NCI-H1694 (cell line): ENCODE measurements around the gene PNMA8A.
A peak's percentile ranks its signal among the peaks of the same experiment; 100 is the strongest.
"Not testable (repeated sequence)": the region's sequence is repeated elsewhere in the genome, so short reads cannot be mapped to it uniquely, and the experiment has no call there.

ENCODE experiments used
- DNase-seq: peaks from one replicate; lab custom pipeline; 2025; lab: John Stamatoyannopoulos, UW

PNMA8A gene

DNA sequence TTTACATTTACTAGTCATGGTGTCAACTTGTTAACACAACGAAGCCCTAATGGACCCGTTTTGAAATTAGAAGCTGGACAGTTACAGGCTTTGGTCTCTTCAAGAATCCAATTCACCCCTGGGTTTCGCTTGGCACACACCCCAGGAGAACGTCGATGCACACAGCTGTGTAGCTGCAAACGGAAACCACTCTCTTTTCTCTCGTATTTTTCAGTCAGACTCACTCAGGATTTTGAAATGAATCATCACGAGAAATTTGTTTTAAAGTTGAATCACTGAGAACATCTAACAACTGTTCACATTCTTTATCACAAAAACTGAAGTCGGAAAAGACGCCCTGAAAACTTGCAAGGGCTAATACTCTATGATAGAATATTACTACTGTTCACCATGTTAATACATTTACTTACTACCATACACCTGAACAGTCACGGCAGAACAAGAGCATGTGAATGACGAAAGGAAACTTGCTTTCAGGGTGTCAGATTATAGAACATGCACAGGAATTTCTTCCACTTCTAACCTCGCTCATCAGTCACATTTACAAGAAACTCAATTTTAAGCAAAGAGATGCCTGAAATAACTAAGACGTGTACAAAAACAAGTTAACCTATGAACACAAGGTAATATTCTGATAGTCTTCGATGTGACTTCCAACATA, 4.7 kb downstream of the PNMA8A start:
- DNase-seq = no peak

DNA sequence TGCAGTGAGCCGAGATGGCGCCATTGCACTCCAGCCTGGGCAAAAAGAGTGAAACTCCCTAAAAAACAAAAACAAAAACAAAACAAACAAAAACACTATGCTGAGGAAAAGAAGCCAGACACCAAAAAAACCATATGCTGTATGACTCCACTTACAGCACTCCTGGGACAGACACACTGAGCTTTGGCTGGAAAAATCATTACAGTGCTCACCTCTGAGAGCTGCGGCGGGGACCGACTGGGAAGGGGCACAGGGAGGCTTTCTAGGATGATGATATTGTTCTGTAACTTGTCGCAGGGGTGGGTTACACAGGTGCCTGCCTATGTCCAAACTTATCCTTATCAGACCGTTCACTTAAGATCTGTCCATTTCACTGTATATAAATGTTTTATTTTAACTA, 7.8 kb downstream of the PNMA8A start:
- no peak for DNase-seq

DNA sequence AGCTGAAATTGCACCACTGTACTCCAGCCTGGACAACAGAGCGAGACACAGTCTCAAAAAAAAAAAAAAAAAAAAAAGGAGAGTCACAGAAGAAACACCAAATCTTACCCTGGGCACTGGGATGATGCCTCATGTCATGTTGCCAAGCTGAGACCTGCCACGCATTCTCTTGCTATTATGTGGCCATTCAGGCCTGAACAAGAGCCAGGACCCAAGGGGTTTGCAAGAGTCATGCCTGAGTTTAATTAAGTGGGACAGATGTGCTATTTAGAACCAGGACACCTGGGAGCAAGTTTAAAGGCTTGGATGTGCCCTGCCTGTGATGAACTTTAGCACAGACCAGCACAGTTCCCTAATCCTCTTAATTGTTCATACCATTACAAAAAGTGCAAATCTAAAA, 9.8 kb downstream of the PNMA8A start:
- DNase-seq = peak; percentile 16

DNA sequence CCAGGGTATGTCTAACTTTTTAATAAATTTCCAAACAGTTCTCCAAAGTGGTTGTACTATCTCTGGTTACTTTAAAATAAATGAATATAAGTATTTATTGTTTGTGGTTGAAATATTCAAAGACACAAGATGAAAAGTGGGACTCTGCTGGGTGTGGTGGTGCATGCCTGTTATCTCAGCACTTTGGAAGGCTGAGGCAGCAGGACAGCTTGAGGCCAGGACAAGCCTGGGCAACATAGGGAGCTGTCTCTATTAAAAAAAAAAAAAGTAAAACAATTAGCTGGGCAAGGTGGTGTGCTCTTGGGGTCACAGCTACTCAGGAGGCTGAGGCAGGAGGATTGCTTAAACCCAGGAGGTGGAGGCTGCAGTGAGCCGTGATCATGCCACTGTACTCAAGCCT, 10.4 kb downstream of the PNMA8A start:
- DNase-seq = no peak

DNA sequence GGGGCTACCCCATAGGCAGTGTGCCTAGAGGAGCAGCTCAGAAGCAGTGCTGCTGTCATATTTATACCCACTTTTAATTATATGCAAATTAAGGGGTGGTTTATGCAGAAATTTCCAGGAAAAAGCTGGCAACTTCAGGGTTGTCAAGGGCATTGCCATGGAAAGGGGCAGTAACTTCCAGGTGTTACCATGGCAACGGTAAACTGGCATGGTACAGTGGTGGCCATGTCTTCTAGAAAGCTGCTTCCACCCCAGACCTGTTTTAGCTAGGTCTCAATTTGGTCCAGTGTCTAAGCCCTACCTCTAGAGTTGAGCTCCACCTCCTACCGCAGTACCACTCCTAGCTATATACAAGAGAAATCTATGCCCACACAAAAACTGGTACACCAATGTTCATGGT, 11.3 kb downstream of the PNMA8A start:
- no peak for DNase-seq

DNA sequence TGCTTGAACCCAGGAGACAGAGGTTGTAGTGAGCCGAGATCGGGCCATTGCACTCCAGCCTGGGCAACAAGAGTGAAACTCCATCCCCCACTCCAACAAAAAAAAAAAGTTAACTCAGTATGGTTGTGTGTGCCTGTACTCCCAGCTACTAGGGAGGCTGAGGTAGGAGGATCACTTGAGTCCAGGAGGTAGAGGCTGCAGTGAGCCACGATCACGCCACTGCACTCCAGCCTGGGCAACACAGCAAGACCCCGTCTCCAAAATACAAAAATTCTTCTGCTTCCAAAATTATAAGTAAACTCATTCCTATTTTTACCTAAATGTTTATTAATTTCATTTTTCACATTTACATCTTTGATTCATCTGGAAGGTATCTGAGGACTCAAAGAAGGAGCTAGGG, 14.4 kb downstream of the PNMA8A start:
- DNase-seq = no peak

DNA sequence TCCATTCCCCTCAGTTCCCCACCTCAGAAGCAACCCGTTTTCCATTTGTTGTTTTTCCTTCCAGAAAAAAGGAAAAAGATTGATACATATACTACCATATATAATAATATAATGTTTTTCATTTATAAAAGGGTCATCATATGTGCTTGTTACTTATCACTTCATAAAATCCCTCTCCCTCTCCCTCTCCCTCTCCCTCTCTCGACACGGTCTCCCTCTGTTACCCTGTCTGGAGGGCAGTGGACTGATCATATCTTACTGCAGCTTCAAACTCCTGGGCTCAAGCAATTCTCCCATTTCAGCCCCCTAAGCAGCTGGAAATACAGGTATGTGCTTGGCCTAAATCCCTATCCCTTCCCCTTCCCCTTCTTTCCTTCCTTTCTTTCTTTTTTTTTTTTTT, 17.1 kb downstream of the PNMA8A start:
- DNase-seq = no peak

DNA sequence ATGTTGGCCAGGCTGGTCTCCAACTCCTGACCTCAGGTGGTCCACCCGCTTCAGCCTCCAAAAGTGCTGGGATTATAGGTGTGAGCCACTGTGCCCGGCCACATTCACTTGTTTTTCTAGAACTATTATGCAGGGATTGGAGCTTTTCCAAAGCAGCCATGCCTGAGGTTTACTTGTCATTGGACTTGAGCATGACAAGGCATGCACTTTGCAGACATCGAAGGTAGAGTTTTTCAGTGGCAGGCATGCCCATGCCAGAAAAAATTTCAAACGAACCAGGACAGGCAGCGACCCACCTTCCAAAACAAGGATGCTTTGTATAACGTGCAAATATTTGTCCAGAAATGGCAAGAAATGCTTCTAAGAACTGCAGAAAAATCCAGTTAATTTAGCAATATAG, 17.7 kb downstream of the PNMA8A start:
- peak; percentile 15 for DNase-seq

DNA sequence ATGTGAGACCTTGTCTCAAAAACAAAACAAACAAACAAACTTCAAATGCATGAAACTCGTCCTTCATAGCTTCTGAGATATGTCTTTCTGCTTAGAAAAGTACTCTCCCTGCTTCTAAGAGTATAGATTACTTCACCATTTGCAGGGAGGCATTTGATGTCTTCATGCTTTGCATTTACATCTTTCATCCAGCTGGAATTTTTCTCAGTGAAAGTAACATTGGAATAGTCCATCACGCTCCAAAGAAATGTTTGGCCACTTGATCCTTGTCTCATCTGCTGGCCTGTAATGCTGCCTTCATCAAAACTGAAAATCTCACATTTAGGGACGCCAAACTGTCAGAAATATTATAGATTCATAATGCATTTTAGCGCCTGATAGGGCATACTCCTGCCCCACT, 19.2 kb downstream of the PNMA8A start:
- no peak for DNase-seq

DNA sequence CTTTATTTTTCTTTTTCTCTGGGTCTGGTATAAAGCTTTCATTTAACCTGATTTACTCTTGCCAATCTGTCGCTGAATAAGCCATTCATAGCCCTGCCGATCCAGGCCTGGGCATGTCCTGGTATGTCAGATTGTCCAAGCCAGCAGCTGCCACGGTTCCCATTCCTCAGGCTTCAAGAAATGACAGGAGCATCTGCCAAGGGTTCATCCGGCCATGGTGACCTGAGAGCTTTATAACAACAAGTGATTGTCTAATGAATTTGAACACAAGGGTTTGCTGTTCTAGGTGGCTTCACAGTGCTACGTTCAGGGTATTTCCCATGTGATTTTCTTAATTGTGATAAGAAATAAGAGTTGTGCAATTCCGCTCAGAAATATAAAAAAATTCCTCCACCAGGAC, 20.0 kb downstream of the PNMA8A start:
- DNase-seq = peak; percentile 82

DNA sequence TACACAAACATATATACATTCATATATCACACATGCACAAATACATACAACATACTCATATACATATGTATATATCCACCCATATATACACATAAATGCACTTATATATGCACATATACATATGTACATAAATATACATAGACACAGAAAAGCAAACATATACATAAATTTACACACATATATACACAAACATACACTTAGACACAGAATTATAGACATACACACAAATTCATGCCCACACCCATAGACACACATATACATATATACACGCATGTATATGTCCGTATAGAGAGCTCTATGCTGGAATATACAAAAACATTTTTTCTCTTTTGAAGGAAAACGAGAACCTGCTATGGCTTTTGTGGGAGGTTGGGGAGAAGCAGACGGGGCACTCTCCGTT, 20.6 kb downstream of the PNMA8A start:
- no peak for DNase-seq

DNA sequence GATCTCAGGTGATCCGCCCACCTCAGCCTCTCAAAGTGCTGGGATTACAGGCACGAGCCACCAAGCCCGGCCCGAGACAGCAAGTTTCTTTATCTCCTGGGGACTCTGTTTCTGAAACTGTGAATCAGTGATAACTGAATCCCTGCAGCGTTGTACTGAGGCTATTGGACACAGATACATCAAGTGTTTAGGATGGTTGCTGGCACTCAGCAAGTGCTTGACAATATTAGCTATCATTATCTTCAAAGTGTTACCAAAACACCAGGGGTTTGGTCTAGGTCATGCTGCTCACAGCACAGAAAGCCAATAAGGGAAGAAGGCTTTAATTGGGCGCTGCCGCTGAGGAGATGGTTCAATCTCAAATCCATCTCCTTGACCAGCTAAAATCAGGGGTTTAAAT, 22.1 kb downstream of the PNMA8A start:
- no peak for DNase-seq

DNA sequence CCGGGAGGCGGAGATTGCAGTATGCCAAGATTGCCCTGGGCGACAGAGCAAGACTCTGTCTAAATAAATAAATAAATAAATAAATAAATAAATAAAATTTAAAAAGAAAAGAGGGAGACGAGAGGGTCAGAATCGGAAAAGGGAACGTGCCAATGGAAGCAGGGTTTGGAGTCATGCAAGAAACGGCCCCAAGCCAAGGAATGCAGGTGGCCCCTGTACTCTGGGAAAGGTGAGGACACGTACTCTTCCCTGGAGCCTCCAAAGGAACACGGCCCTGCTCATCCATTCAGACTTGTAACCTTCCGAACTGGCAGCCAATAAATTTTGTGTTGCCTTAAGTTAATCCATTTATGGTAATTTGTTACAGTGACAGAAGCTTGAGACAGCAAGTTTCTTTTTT, 22.8 kb downstream of the PNMA8A start:
- no peak for DNase-seq

DNA sequence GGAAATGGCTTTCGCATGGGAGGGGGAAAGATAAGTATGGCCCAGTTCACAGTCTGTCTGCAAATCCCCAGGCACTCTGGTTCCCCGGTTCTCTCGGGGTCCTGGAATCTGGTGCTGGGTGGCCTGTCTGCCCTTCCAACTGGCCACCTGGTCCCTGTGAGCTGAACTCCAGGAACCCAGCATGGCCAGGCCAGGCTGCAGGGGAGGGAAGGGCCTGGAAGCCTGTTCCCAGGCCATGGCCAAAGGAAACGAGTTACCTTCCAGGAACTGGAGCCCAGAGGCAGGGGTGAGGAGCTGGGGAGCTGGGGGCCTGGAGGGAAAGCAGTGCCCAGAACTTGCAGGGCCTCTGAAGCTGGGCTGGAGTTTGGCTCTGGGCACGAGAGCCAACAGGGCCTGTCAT, 23.5 kb downstream of the PNMA8A start:
- DNase-seq = no peak

DNA sequence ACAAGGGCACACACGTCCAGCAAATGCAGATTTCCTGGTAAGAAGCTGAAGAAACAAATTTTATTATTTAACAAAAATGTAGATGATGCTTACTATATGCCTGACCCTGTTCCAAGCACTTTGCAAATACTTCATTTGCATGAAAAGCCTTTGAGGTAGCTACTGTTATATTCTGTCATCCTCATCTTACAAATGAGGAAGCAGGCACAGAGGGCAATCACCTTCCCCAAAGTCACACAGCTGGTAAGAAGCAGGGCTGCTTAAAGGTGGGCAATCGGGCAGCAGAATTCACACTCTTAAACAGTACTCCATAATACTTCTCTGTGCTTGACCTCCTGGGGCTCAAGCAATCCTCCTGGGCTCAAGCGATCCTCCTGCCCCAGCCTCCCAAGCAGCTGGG, 24.4 kb downstream of the PNMA8A start:
- no peak for DNase-seq

DNA sequence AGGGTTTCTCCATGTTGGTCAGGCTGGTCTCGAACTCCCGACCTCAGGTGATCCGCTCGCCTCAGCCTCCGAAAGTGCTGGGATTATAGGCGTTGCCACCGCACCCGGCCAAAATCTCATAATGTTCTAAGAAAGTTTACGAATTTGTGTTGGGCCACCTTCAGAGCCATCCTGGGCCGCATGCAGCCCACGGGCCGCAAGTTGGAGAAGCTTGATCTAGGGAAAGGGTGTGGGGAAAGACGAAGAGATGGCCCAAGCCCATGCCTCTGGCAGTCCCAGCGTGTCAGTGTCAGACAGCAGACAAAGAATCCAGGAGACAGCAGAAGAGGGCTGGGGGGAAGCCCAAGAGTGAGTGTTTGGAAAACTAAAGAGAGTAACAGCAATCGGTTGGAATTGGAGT, 25.3 kb downstream of the PNMA8A start:
- no peak for DNase-seq

DNA sequence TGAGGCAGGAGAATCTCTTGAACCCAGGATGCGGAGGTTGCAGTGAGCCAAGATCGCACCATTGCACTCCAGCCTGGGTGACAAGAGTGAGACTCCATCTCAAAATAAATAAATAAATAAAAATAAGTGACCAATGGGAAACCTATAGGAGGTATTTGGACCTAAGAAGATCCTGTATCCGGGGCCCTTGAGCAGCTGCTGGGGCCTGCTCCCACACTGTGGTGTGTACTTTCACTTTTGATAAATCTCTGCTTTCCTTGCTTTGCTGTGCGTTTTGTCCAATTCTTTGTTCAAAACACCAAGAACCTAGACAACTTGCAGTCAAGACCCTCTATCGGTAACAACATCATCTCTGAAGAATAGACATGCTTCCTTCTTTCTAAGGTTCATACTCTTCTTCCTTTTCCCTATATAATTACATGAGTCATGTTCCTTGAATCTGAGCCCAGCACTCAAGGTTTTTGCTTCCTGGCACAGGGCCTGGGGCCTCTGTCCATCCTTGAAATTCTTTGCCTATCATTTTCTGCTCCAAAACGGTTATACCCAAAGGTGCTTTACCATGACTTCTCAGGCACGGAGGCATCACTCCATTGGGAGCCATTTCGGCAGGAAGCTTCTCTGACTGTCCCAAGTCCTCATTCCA, 28.4 kb downstream of the PNMA8A start:
- no peak for DNase-seq

DNA sequence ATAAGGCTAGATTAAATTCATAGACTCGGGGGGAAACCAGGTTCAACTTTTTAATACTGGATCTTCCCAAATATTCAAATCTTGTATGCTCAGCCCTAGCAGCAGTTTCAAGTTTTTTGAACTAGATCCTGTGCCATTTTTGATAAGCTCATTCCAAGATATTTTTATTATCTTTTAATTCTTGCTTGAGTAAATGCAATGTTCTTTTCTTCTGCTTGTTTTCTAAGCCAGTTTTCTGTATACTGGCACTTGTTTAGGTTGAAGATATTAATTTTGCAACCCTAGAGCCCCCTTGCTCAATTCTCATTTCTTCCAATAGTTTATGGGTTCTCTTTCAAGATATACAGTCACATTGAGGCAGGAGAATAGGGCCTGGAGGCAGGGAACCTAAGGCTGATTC, 29.5 kb downstream of the PNMA8A start:
- DNase-seq = no peak

DNA sequence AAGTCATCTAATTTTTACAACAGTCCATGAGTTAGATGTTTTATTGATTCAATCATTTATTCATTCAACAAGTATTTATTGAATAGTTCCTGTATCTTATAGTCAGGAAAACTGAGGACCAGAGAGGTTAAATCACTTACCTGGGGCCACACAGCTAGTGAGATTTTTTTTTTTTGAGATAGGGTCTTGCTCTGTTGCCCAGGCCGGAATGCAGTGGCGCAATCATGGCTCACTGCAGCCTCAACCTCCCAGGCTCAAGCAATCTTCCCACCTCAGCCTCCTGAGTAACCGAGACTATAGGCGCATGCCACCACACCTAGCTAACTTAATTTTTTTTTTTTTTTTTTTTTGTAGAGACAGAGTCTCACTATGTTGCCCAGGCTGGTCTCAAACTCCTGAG, 35.7 kb downstream of the PNMA8A start:
- DNase-seq = not testable (repeated sequence)

DNA sequence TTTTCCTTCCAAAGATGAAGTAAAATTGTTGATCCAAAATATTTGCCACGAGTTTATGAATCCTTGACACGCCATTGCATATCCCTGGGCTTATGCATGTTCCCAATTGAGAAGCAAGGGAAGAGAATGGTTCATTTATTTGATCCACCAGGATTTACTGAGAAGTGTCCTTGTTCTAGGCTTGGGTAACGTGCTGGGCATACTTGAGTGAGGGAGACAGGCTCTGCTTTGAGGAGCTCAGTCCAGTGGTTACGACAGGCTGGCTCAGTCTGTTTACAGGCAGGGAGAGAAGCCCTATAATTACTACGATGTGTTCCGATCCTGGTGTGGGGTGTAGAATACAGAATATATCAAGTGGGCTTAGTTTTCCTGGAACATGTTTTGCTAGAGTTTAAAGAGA, 36.4 kb downstream of the PNMA8A start:
- DNase-seq = no peak

DNA sequence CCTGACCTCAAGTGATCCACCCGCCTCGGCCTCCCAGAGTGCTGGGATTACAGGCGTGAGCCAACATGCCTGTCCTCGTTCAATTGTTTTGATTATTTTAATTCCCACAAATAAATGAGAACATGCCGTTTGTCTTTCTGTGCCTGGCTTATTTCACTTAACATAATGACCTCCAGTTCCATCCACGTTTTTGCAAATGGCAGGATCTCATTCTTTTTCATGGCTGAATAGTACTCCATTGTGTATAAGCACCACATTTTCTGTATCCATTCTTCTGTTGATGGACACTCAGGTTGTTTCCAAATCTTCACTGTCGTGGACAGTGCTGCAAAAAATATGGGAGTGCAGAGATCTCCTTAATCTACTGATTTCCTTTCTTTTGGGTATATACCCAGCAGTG, 37.9 kb downstream of the PNMA8A start:
- not testable (repeated sequence) for DNase-seq

DNA sequence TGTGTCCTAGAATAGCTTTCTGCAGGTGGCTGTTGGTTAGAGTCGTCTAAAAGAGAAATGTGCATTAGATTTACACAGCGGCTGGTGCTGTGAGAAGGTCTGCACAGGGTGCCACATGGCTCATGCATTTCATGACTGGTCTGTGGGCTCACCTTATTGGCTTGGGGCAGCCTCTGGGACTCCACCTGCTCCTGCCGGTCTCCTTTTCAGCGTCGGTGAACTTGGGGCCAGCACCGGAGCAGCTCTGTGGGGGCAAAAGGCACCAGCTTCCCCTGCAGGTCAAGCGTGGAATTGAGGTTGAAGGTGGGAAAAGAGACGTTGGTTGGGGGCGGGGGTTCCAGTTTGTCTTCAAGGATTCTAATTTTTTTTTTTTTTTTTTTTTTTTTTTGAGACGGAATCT, 39.5 kb downstream of the PNMA8A start:
- DNase-seq = no peak

DNA sequence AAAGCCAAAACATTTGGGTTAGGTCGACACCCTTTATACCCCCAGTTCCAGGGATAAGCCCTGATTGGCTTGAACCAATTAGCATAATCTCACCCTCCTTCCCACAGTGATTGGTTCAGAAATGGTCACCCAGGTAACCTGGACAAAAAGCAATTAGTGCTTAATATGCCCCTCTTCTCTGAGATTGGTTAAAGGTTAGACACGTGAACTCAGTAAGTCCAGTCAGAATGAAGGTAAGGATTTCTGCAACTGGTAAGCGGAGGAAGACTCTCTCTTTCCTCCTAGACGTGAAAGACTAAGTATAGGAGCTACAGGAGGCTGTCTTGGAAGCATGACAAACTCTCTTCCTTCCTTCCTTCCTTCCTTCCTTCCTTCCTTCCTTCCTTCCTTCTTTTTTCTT, 41.4 kb downstream of the PNMA8A start:
- DNase-seq = no peak
